Measurements from ENCODE around the gene LRCOL1. TPM values are rescaled to one million over a fixed set of nuclear protein-coding genes. Genes with fewer than 3 reads are reported as not detected.

The LRCOL1 gene
- total and polyA plus RNA-seq, 7 donors, result 0.13 to 0.32 TPM; not detected in 5

DNA sequence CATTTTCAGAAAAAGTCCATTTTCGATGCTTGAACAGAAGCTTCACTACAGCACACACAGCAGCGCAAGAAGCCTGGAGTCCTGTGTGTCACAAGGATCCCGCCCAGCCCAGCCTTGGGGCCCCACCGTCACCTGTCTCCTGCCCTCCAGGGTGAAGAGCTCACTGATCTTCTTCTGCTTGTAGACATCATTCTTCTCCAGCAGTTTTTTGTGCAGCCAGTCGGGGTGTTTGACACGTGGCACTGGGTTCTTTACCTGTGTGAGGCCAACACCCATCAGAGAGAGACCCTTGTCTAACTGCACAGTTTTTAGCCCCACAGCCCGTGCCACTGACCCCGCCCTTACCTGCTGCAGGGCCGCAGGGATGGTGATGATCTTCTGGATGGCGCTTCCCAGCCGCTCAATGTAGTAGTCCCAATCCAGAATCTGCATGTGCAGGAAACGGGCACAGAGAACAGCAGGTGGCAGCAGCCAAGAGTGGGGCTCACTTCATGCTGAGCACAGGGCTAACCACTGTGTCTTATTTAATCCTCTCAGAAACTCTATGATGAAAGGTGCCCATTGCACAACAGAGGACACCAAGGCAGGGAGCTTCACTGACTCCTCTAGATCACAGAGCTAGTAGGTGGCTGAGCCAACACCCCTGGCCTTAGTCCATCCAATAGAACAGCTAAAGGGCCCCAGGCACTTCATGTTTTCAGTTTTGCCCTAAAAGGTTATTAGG is 46.8 kb upstream of the LRCOL1 start:
- no peaks in the 10 kb centered on the region for H3K4me1 ChIP-seq
- no peak overlapping the region for H3K4me3 ChIP-seq
- 95 to 98% (median 98%) methylated on average over 12 of the region's 12 CpGs for WGBS, 3 donors
- DNase-seq, result no peak
- peaks cover 8 to 100% of the 10 kb centered on the region in 2 donors for H3K36me3 ChIP-seq (ENCODE audit: insufficient read depth in 1 of 2, low read depth in 1 of 2)
- no peaks in the 10 kb centered on the region for H3K9me3 ChIP-seq
- no peaks in the 10 kb centered on the region for H3K27me3 ChIP-seq (ENCODE audit: insufficient read depth in 3 of 3, low read length in 2 of 3)
- TF ChIP-seq, protein P1, sequence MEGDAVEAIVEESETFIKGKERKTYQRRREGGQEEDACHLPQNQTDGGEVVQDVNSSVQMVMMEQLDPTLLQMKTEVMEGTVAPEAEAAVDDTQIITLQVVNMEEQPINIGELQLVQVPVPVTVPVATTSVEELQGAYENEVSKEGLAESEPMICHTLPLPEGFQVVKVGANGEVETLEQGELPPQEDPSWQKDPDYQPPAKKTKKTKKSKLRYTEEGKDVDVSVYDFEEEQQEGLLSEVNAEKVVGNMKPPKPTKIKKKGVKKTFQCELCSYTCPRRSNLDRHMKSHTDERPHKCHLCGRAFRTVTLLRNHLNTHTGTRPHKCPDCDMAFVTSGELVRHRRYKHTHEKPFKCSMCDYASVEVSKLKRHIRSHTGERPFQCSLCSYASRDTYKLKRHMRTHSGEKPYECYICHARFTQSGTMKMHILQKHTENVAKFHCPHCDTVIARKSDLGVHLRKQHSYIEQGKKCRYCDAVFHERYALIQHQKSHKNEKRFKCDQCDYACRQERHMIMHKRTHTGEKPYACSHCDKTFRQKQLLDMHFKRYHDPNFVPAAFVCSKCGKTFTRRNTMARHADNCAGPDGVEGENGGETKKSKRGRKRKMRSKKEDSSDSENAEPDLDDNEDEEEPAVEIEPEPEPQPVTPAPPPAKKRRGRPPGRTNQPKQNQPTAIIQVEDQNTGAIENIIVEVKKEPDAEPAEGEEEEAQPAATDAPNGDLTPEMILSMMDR (IDR thresholded peaks at IDR 0.05), result no peak
- intact Hi-C loops (cut with DNase I), result no loop called here
- no peak overlapping the region for H3K27ac ChIP-seq
- no peak for ATAC-seq

DNA sequence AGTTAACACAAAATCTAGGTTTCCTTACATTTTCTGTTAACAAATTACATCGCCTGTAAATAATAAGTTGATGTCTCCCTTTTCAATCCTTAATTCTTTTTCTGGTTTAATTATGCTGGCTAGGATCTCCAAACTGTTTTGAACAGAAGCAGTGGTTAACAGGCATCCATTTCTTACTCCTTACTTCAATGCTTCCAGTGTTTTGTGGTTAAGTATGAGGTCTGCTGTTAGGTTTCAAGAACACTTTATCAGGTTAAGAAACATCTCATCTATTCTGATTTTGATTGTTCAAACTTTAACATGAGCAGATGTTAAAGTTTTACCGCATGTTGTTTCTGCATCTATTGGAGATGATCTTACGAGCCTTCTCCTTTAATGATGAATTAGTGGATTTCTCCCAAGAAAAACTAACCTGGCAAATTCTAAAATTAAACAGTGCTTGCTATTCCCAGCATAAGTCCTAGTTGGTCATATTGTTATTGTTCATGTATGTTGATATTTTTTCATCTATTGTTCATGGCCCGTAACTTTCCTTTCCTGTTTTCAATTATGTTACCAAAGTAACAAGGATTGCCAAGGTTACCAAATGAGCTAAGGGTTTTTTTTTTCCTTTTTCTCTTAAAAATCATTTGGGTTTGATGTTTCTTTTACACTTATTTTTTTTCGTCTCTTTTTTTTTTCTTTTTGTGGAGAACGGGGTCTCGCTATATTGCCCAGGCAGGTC is 43.3 kb upstream of the LRCOL1 start:
- H3K27me3 ChIP-seq (ENCODE audit: insufficient read depth in 3 of 3, low read length in 2 of 3), result no peaks in the 10 kb centered on the region
- TF ChIP-seq, protein P1 (IDR thresholded peaks at IDR 0.05), result no peak
- peaks cover 8 to 96% of the 10 kb centered on the region in 2 donors for H3K36me3 ChIP-seq (ENCODE audit: insufficient read depth in 1 of 2, low read depth in 1 of 2)
- ATAC-seq (no peak), DNase-seq (no peak)
- no peak overlapping the region for H3K4me3 ChIP-seq
- WGBS, 3 donors, result 86 to 93% (median 89%) methylated on average over 7 of the region's 7 CpGs
- no peaks in the 10 kb centered on the region for H3K9me3 ChIP-seq
- no peak overlapping the region for H3K27ac ChIP-seq
- H3K4me1 ChIP-seq, result no peaks in the 10 kb centered on the region
- intact Hi-C loops (cut with DNase I), result no loop called here

DNA sequence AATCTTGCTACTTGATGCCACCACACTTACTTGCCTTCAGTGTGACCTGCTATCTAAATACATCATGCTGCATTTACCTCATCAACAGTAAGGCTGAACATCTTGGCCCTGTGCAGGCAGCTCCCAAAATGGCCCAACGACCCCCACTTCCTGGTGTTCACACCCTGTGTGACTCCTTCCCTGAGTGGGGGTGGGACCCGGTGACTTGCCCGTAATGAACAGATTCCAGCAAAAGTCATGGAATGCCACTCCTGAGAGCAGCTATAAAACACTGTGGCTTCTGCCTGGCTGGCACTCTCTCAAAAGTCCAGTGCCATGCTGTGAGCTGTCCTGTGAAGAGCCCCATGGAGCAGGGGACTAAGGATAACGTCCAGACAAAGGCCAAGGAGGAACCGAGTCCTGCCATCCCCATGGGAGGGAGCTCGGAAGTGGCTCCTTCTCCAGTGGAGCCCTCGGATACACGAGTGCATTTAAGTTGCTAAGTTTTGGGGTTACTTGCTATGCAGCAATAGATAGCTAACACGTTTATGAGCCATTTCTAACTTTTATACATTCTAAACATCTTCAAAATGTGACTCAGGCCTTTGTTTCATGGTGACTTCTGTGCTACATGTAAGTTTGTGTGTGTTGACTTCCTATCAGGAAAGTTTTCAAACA is 41.2 kb upstream of the LRCOL1 start:
- 72 to 84% (median 77%) methylated on average over 9 of the region's 9 CpGs for WGBS, 3 donors
- DNase-seq (no peak), ATAC-seq (no peak)
- no peak overlapping the region for H3K4me3 ChIP-seq
- H3K36me3 ChIP-seq (ENCODE audit: insufficient read depth in 1 of 2, low read depth in 1 of 2), result peaks cover 2 to 95% of the 10 kb centered on the region in 2 donors
- H3K4me1 ChIP-seq, result no peaks in the 10 kb centered on the region
- no peaks in the 10 kb centered on the region for H3K9me3 ChIP-seq
- no peak overlapping the region for H3K27ac ChIP-seq
- TF ChIP-seq, protein P1 (IDR thresholded peaks at IDR 0.05), result no peak
- intact Hi-C loops (cut with DNase I), result no loop called here
- H3K27me3 ChIP-seq (ENCODE audit: insufficient read depth in 3 of 3, low read length in 2 of 3), result no peaks in the 10 kb centered on the region

DNA sequence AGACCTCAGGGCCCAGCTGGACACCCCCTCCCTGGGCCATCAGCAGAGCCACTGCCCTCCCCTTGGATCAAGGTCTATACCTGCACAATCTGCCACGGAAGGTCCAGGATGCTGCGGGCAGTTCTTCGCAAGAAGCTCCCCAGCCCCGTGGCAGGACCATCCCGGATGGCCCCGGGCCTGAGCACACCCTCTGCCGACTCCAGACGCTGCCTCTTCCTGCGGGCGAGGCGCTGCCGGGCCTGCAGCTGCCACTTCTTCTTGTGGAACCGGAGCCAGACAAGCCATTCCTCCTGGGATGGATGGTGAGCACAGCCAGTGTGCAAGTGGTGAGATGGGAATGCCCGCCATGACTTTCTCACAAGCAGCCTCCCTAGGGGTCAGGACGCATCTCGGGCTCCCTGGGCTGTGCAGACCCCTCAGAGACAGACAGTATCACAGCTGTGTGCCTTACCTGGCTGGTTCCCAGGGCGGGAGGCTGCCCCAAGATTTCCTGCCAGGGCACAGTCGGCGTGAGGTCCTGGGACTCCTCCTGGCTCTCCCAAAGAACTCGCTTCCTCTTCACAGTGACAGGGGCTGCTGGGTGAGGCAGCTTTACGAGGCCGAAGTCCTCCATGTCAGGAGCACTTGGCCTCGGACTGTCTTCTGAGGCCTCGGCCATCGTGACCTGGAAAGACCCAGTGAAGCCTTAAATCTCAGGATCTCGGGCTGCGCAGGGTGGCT is 39.0 kb upstream of the LRCOL1 start:
- H3K36me3 ChIP-seq (ENCODE audit: insufficient read depth in 1 of 2, low read depth in 1 of 2), result peaks cover 2 to 81% of the 10 kb centered on the region in 2 donors
- no peaks in the 10 kb centered on the region for H3K9me3 ChIP-seq
- no peak overlapping the region for H3K27ac ChIP-seq
- DNase-seq, result no peak
- intact Hi-C loops (cut with DNase I), result no loop called here
- no peaks in the 10 kb centered on the region for H3K4me1 ChIP-seq
- peak in 1 of 4 donors; percentile 37 for ATAC-seq
- no peak overlapping the region for H3K4me3 ChIP-seq
- 91 to 94% (median 92%) methylated on average over 26 to 27 of the region's 27 CpGs for WGBS, 3 donors
- H3K27me3 ChIP-seq (ENCODE audit: insufficient read depth in 3 of 3, low read length in 2 of 3), result no peaks in the 10 kb centered on the region
- TF ChIP-seq, protein P1 (IDR thresholded peaks at IDR 0.05), result no peak
